NCI-H187 (cell line): ENCODE results near the gene SF3B6.
"Not testable (repeated sequence)": the region's sequence is repeated elsewhere in the genome, so short reads cannot be mapped to it uniquely, and the experiment has no call there.

Experiments used
- DNase-seq, 2 experiments: peaks; one replicate each; lab custom pipeline; 2025; lab: John Stamatoyannopoulos, UW

SF3B6 gene

DNA sequence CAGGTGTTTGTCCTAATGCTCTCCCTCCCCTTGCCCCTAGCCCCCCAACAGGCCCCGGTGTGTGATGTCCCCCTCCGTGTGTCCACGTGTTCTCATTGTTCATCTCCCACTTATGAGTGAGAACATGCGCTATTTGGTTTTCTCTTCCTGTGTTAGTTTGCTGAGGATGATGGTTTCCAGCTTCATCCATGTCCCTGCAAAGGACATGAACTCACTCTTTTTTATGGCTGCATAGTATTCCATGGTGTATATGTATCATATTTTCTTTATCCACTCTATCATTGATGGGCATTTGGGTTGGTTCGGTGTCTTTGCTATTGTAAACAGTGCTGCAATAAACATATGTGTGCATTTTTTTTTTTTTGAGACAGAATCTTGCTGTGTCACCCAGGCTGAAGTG lies 17.1 kb upstream of the SF3B6 start:
- not testable (repeated sequence) for DNase-seq

DNA sequence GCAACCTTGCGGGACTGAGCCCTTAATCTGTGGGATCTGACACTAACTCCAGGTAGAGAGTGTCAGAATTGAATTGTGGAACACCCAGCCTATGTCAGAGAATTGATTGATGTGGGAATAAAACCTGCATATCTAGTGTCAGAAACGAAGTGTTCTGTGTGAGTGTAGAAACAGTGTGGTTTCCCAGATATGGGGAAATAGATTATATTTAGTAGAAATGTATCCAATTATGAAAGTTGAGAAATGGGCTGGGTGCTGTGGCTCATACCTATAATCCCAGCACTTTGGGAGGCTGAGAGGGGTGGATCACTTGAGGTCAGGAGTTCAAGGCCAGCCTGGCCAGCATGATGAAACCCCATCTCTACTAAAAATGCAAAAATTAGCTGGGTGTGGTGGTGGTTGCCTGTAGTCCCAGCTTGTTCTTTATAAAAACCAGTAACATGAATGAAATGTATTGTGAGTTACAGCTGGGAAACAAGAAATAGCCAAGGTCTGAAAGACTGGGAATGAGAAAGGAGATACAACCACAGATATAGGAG lies 12.8 kb upstream of the SF3B6 start:
- DNase-seq: no peak

DNA sequence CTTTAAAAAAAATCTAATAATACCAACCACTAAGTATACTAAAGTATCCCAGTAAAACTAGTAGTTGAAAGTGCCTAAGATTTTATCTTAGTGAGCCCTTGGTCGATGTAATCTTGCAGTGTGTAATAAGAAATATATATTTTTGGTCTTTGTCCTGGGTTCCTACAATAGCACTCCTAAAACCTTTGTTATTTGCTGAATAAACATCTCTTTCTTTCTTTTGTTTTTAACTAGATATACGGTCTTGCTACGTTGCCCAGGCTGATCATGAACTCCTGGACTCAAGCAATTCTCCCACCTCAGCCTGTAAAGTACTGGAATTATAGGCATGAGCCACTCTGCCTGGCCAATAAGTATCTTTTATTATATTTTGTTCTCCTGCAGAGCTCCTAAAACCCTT lies 10.9 kb upstream of the SF3B6 start:
- no peak for DNase-seq

DNA sequence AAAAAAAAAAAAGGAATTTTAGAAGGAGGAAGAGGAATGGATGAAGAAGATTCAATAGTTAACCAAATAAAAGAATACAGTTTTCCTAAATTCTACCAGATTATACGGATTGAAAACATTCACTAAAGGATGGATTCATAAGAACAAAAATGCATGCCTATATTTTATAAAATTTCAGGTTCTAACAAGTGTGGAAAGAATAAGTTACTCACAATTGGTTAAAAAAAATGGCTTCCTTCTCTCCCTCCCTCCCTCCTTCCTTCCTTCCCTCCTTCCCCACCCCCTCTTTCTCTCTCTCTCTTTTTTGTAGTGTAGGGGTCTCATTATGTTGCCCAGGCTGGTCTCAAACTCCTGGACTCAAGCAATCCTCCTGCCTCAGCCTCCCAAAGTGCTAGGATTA lies 10.1 kb upstream of the SF3B6 start:
- DNase-seq: no peak

DNA sequence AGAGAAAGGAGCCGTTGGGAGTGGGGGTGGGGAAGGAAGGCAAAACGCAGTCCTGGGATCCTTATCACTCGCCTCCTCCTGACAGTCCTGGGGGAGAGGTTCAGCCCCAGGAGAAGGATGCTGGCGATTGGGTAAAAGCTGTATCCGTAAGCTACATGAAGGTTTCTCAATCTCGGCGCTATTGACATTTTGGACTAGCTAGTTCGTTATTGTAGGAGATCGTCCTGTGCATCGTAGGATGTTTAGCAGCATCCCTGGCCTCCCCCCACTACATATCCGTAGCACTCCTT lies 9.0 kb upstream of the SF3B6 start:
- no peak for DNase-seq

DNA sequence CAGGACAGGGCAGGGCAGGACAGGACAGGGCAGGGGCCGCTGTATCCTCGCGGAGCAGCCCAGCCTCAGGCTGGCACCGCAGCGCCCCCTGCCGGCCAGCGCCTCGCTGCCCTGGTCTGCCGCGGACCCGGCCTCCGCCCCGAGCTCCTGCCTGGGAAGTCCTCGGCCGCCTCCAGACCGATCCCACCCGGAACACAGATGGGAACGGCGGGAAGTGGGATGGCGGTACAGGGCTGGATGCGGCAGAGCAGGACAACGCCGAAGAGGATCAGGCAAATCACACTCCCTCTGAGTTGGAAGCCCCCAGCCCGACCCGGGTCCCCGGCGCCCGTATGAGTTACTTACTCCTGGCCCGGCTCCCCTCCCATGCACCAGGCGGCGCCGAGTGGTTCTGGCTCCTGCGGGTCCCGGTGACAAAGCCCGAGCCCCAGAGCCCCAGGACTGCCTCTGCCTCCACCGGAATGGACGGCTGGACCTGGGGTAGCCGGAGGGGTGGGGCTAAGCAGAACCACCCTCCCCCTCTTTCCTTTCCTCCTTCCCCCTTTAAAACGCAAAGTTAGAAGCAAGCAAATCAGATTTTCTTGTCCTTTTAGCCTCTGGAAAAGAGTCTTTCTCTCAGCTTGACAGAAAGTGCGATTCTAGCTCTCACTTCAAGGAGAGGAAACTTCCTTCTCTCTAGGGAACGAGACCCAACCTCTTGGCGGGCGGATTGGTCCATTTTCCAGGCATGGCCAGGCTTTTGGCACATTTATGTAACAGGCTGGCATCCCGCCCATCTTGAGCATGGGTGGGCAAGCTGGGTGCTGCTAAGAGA lies 8.5 kb upstream of the SF3B6 start, which contains the start of gene TP53I3:
Gene TP53I3, minus strand, starts transcription at position 449 of the 814 bp plus-strand sequence. CDS start 508 bp downstream, outside the sequence.
- peak; percentile 80 for DNase-seq

DNA sequence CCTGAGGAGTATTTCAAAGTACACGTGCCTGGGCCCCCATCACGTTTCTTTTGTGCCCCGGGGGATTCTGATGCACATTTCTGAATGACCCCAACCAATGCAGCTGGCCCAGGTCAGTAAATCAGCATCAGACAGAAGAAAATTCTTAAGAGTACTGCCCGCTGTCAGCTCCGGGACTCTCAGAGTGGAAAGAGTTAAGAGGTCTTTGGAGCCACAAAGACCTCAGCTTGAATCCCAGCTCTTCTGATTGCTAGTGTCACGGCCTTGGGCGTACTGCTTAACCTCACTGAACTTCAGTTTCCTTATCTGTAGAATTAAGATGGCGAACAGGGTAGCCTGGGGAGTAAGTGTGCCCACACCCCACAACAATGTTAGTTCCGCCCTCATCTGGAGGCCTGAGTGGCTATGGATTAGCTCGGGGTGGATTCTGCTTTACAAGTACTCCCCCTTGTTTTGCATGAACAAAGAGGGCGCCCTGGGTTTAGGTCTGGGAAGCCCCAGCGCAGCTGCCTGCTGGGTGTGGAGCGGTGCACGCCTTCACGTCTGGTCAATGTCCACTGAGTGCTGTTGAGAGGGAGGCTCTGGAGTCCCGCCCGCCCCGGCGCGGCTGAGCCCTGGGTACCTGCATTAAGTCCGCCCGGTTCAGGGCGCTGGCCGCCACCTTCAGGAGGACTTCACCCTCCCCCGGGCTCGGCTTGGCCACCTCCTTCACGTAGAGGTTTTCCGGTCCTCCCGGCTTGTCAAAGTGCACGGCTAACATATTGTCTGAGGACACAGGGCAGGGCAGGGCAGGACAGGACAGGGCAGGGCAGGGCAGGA lies 7.7 kb upstream of the SF3B6 start:
- DNase-seq: no peak

DNA sequence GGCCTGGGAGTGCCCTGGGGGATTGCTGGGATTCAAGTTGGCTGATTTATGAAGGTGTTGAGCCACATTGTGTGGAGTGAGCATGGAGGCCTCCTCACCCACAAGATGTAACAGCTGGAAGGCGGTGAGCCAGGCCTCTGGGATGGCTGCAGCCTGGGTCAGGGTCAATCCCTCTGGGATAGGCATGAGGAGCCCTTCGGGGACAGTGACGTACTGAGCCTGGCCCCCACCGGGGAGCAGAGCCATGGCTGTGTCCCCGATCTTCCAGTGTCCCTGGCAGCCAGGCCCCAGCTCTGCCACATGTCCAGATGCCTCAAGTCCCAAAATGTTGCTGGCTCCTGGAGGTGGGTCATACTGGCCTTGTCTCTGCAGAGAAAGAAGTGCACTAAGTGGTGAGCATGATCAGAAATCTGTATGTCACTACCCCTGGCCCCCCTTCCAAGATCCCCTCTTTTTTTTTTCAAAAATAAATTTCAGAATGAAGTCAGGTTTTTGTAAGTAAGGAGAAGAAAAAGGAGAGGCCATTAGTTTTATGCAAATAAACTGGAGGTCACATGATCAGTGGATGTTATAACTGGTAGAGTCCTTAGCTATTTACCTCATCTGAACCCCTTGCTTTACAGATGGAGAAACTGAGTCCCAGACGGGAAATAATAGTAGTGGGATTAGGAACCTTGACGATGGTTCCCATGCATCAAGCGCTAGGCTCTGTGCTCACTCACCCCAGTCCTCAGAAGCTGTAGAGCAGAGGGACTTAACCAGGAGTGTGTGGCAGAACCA lies 6.9 kb upstream of the SF3B6 start:
- DNase-seq: no peak

DNA sequence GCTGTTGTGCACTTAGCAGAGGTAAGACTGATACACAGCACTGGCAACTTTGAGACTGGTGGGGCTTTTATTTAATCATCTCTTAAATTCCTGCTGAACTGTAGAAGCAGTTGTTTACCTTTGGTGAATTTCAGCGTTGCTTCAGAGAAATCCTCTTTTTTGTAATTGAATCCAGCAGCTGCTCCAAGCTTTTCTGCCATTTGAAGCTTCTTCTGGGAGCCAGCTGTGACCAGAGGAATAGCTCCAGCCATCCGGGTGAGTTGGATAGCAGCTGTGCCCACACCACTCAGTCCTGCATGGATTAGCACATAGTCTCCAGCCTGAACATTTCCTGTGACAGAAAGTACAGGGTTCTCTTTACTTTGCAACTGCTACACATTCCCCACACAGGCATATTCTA lies 4.6 kb upstream of the SF3B6 start:
- DNase-seq: peak; percentile 25 to 53

DNA sequence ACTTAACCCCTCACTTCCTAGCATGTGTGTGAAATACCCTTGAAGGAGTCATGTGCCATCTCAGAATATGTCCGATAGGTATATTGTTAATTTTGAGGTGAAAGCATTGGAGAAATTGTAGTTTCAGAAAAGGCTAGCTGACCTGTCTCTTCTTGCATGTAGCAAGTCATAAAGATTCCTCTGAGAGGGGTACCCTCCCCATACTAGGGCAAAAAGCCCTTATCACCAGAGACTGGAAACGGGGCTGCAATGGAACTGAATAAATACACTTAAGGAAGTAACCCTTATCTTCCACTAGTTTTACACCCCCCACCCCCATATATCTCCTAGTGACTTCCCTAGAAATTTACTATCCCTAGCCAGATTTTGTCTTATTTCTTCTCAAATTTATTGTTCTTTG lies 1.8 kb upstream of the SF3B6 start:
- DNase-seq: no peak

DNA sequence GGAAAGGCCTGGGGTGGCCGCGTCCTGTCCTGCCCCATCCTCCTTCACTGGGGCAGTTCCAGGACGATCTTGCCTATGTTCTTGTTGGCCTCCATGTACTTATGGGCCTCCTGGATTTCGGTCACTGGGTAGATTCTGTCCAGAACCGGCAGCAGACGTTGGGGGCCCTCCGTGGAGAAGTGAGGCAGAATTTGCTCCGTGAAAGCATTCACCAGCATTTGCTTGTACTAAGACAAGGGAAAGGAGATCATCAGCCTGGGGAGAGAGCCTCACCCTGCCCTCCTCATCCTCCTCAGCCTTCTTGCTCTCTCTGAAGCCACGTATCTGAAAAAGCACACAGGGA lies 1.4 kb upstream of the SF3B6 start:
- no peak for DNase-seq

DNA sequence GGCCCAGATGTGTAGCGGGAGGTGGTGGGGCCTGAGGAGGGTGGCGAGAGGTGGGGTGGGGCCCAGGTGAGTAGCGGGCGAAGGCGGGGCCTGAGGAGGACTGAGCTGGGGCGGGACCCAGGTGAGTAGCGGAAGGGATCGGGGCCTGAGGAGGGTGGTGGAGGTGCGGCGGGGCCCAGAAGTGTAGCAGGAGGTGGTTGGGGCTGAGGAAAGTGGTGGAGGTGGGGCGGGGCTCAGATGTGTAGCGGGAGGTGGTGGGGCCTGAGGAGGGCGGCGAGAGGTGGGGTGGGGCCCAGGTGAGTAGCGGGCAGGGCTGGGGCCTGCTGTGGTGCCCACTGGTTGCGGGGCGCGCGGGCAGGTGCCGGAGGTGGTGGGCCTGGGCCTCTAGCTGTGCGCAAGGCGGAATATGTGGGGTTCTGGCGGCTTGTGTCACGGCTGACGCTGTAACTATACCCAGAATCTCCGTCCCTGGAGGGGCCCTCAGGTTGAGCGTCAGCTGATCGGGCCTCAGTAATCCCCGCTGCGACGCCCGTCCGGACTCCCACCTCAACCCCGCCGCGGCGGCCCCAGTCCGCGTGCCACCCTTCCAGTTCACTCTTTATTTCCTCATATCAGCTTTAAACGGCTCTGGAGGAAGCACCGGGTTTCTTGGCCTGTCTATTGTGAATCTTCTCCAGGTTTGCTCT lies 866 bp upstream of the SF3B6 start:
- DNase-seq: no peak

DNA sequence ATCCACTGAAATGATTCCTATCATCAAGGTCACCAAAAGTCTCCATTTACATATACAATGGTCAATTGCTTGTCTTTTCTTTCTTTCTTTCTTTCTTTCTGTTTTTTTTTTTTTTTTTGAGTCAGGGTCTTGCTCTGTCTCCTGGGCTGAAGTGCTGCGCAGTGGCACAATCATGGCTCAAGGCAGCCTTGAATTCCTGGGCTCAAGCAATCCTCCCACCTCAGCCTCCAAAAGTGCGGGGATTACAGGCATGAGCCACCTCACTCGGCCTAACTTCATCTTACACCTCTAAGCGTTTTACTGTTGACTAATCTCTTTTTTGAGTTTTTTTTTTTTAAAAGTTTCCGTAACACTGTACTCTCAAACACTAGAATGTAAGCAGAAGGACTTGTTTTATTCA lies 867 bp downstream of the SF3B6 start:
- no peak for DNase-seq

DNA sequence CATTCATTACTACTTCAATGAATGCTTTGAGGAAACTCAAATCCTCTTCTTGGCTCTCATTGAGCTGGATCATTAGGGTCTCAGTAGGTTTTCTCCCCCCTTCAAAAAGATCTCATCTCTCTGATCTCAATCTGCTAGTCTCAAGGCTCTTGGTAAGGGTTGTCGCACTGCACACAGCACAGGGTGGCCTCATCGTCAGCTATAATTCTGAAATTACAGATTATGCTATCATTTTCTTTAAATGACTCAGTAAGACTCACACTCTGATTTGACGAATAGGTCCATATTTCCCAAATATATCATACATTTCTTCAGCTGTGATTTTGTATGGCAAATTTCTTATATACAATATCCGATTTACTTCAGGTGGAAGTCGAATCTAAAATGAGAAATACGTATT lies 2.3 kb downstream of the SF3B6 start:
- DNase-seq: no peak

DNA sequence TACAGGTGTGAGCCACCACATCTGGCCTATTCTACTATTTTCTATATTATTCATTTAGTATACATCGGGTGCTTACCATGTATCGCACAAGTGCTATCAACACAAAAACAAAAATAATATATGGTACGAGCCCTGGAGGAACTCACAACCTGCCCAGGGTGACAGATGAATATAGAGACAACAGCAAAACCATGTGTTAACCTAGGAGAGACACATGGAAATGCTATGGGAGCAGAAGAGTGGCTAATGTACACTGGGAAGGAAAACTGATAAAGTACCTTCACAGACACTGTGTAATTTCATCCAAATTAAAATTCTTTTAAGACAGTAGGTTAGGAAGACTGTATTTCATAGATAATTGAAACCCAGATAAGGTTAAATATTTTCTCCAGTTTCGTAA lies 3.9 kb downstream of the SF3B6 start:
- DNase-seq: no peak

DNA sequence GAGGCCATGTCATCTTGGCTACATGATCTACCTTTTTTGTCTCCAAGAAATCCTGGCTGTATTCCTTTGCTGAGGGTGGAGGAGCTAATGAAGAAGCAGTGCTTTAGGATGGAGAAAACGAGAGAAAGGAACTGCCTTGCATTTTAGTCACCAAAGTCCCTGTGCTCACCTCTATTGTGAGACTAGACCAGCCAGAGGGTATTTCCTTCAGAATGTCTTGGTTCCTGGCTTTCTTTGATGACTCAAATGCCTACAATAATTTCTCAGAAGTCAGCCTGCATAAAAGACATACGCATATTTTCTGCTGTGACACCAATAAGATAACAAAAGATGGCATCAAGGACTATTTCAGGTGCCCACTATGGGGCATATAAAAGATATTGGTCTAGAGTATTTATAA lies 10.8 kb downstream of the SF3B6 start:
- DNase-seq: no peak

DNA sequence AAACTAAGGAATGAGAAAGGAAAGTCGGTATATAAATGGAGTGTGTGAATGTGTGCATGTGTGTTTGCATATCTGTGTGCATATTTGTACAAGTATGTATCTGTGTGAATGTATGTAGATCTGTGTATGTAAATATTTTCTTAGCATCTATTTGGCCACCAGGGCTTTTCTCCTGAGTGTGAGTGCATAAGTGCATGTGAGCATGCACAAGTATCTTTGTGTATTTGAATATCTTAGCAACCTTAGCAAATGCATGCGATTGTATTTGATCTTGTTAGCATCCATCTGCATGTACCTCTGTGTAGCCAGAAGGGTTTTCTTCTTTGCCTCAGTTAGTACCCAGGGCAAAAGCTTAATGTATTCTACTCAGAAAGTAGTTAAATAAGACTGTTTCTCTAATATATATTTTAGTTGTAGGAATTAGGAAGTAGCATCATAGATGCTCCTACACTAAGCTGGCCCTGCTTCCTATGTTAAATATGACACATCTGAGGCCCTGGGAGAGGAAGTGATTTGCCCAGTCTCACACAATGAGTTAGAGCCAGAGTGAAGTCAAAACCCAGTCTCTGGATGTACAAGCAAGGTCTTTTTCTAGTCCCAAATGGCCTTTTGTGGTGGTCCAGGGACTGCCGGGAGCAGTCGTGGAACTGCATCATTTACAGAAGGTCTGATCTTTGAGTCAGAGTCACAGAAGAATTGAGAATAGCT lies 17.4 kb downstream of the SF3B6 start:
- no peak for DNase-seq

DNA sequence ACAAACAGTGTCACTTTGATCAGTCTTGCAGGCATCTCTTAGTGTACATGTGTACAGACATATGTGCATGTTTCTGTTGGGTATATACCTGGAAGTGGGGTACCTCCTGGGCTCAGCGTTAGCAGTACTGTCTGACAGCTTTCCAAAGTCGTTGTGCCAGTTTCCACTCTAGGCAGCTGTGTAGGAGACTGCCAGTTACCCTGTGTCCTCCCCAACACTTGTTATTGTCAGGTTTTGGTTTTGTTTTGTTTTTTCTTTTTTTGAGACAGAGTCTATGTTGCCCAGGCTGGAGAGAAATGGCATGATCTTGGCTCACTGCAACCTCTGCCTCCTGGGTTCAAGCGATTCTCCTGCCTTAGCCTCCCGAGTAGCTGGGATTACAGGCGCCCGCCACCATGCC lies 20.4 kb downstream of the SF3B6 start:
- no peak for DNase-seq

DNA sequence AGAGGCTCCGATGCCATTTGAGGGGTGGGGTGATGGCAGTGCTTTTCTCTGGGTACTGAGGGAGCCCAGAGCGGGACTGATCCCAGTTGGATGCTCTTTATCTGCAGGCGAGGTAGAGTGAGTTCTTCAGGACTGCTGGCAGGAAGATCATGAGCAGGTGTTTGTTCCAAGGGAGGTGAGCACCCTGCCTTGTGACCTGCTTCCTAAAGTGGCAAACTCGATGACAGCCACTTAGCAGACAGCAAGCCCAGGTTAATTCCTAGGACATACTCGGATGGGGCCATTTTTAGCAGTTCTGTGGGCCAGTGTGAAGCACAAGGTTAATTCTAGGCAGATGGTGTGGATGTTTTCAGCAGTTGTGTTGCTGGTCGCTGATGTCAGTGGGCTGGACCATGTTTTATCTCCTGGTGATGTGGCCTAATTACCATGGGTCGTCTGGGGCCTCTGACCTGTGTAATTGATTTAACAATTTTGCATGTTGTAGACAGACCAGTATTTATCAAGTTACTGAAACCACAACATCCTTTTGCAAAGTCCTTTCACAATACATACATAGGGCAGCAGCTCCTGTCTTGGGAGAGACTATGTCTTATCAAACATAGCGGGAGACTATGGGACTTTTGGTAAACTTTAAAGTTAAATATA lies 21.6 kb downstream of the SF3B6 start:
- DNase-seq: no peak

DNA sequence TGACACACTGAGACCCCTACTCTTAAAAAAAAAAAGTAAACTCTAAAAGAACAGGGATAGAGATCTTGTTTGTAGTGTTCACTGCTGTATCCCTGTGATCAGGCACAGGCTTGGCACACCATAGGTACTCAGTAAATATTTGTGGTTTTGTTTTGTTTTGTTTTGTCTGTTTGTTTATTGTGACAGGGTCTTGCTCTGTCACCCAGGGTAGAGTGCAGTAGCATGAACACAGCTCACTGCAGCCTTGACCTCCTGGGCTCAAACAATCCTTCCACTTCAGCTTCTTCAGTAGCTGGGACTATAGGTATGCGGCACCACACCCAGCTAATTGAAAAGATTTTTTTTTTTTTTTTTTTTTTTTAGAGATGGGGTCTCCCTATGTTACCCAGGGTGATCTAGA lies 23.2 kb downstream of the SF3B6 start:
- DNase-seq: no peak

DNA sequence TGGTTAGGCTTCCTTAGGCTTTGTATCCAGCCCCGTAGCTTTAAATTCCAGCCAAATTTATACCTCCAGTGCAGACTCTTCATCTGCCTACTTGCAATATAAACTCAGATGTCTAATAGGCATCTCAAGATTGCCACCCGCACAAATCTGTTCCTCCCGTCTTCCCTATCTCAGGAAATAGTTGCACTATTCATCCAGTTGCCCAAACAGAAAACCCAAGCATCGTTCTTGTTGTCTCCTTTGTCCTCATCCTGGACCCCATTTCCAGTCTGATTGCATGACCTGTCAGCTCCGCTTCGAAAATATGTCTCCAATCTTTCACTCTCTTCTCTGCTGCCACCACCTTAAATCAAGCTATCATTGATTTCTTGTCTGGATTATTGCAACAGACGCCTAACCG lies 24.3 kb downstream of the SF3B6 start:
- DNase-seq: no peak
